Activated naive CD8-positive, alpha-beta T cell treated with anti-CD3 and anti-CD28 coated beads, Interleukin-2, amount 50 U/mL, for 24 hours (primary cell): ENCODE results near the gene FRRS1.

Source experiments
- ATAC-seq: fragments of 150-1000 bp; cut with Tn5 transposase; one replicate; pipeline ENCODE4 v1.10.0; 2021
- DNase-seq: peaks from one replicate; pipeline ENCODE4 v3.0.0; 2021
- H3K27ac Mint-ChIP-seq: one replicate; pipeline ENCODE4 v1.8.0; 2021; ENCODE audit warnings: mild to moderate bottlenecking, mixed read lengths
- H3K27me3 Mint-ChIP-seq: one replicate; pipeline ENCODE4 v1.8.0; 2021; ENCODE audit warnings: mixed read lengths
- H3K36me3 Mint-ChIP-seq: one replicate; pipeline ENCODE4 v1.8.0; 2021; ENCODE audit warnings: low read depth, mixed read lengths
- H3K4me1 Mint-ChIP-seq: one replicate; pipeline ENCODE4 v1.8.0; 2021; ENCODE audit warnings: mixed read lengths
- H3K4me3 Mint-ChIP-seq: one replicate; pipeline ENCODE4 v1.8.0; 2021; ENCODE audit warnings: mild to moderate bottlenecking, moderate library complexity, mixed read lengths
- H3K9me3 Mint-ChIP-seq: one replicate; pipeline ENCODE4 v1.8.0; 2021; ENCODE audit warnings: mixed read lengths

FRRS1 gene

GRCh38 chr1:99755664-99756063 lies 10.8 kb downstream of the FRRS1 start:
- ATAC-seq, result no peak
- DNase-seq, result no peak
- peaks cover 4% of the 10 kb centered on the region for H3K9me3 Mint-ChIP-seq
- H3K27me3 Mint-ChIP-seq, result no peaks in the 10 kb centered on the region
- H3K4me3 Mint-ChIP-seq, result no peak overlapping the region
- H3K36me3 Mint-ChIP-seq, result peaks cover 2% of the 10 kb centered on the region
- H3K4me1 Mint-ChIP-seq, result peaks cover 28% of the 10 kb centered on the region
- H3K27ac Mint-ChIP-seq, result no peak overlapping the region

- H3K4me3 Mint-ChIP-seq, result no peak overlapping the region
- H3K36me3 Mint-ChIP-seq, result peaks cover 2% of the 10 kb centered on the region
- ATAC-seq (no peak), DNase-seq (no peak)
- peaks cover 36% of the 10 kb centered on the region for H3K4me1 Mint-ChIP-seq
- H3K9me3 Mint-ChIP-seq, result peaks cover 4% of the 10 kb centered on the region
- no peaks in the 10 kb centered on the region for H3K27me3 Mint-ChIP-seq
- H3K27ac Mint-ChIP-seq, result no peak overlapping the region
Observed at GRCh38 chr1:99754697-99755096, 11.7 kb downstream of the FRRS1 start.

GRCh38 chr1:99754055-99754626 lies 12.3 kb downstream of the FRRS1 start:
- Mint-ChIP-seq H3K27ac (no peak overlapping the region), H3K9me3 (peaks cover 4% of the 10 kb centered on the region), H3K4me3 (no peak overlapping the region), H3K4me1 (peaks cover 38% of the 10 kb centered on the region), H3K27me3 (no peaks in the 10 kb centered on the region), H3K36me3 (peaks cover 2% of the 10 kb centered on the region)
- ATAC-seq, result no peak
- no peak for DNase-seq

GRCh38 chr1:99751877-99752504 lies 14.4 kb downstream of the FRRS1 start:
- no peak overlapping the region for H3K4me3 Mint-ChIP-seq

GRCh38 chr1:99749504-99750347 lies 16.7 kb downstream of the FRRS1 start:
- H3K36me3 Mint-ChIP-seq, result peaks cover 2% of the 10 kb centered on the region
- H3K4me3 Mint-ChIP-seq, result no peak overlapping the region
- peaks cover 4% of the 10 kb centered on the region for H3K9me3 Mint-ChIP-seq
- DNase-seq (no peak), ATAC-seq (peak; percentile 90)
- H3K4me1 Mint-ChIP-seq, result peaks cover 23% of the 10 kb centered on the region
- no peaks in the 10 kb centered on the region for H3K27me3 Mint-ChIP-seq
- H3K27ac Mint-ChIP-seq, result no peak overlapping the region

More at GRCh38 chr1:99751877-99752504, 14.4 kb downstream of the FRRS1 start:
- ATAC-seq (peak; percentile 81), DNase-seq (no peak)
- peaks cover 4% of the 10 kb centered on the region for H3K9me3 Mint-ChIP-seq
- H3K27ac Mint-ChIP-seq, result peak overlapping the region; percentile 40
- H3K36me3 Mint-ChIP-seq, result peaks cover 2% of the 10 kb centered on the region
- peaks cover 23% of the 10 kb centered on the region for H3K4me1 Mint-ChIP-seq
- no peaks in the 10 kb centered on the region for H3K27me3 Mint-ChIP-seq

GRCh38 chr1:99748419-99748818 lies 18.0 kb downstream of the FRRS1 start:
- no peak for DNase-seq
- H3K4me1 Mint-ChIP-seq, result peaks cover 23% of the 10 kb centered on the region
- H3K9me3 Mint-ChIP-seq, result peaks cover 4% of the 10 kb centered on the region
- H3K36me3 Mint-ChIP-seq, result peaks cover 2% of the 10 kb centered on the region
- ATAC-seq, result no peak
- no peak overlapping the region for H3K4me3 Mint-ChIP-seq
- H3K27me3 Mint-ChIP-seq, result no peaks in the 10 kb centered on the region
- H3K27ac Mint-ChIP-seq, result no peak overlapping the region

- no peak overlapping the region for H3K4me3 Mint-ChIP-seq
- DNase-seq (no peak), ATAC-seq (no peak)
- H3K36me3 Mint-ChIP-seq, result peaks cover 2% of the 10 kb centered on the region
- peaks cover 12% of the 10 kb centered on the region for H3K4me1 Mint-ChIP-seq
- no peak overlapping the region for H3K27ac Mint-ChIP-seq
- no peaks in the 10 kb centered on the region for H3K9me3 Mint-ChIP-seq
- H3K27me3 Mint-ChIP-seq, result no peaks in the 10 kb centered on the region
Observed at GRCh38 chr1:99745684-99746083, 20.8 kb downstream of the FRRS1 start.

- Mint-ChIP-seq H3K4me1 (peaks cover 6% of the 10 kb centered on the region), H3K9me3 (no peaks in the 10 kb centered on the region), H3K4me3 (no peak overlapping the region), H3K27me3 (no peaks in the 10 kb centered on the region), H3K27ac (no peak overlapping the region), H3K36me3 (peaks cover 2% of the 10 kb centered on the region)
- DNase-seq (no peak), ATAC-seq (no peak)
Observed at GRCh38 chr1:99745061-99745460, 21.4 kb downstream of the FRRS1 start.

- no peak overlapping the region for H3K4me3 Mint-ChIP-seq
- H3K9me3 Mint-ChIP-seq, result no peaks in the 10 kb centered on the region
- ATAC-seq (no peak), DNase-seq (no peak)
- peaks cover 2% of the 10 kb centered on the region for H3K36me3 Mint-ChIP-seq
- H3K27me3 Mint-ChIP-seq, result no peaks in the 10 kb centered on the region
- H3K27ac Mint-ChIP-seq, result no peak overlapping the region
- H3K4me1 Mint-ChIP-seq, result no peaks in the 10 kb centered on the region
Observed at GRCh38 chr1:99740141-99740540, 26.3 kb downstream of the FRRS1 start.

- DNase-seq (no peak), ATAC-seq (no peak)
- no peak overlapping the region for H3K27ac Mint-ChIP-seq
- H3K4me3 Mint-ChIP-seq, result no peak overlapping the region
- peaks cover 2% of the 10 kb centered on the region for H3K36me3 Mint-ChIP-seq
- no peaks in the 10 kb centered on the region for H3K4me1 Mint-ChIP-seq
- no peaks in the 10 kb centered on the region for H3K27me3 Mint-ChIP-seq
- H3K9me3 Mint-ChIP-seq, result no peaks in the 10 kb centered on the region
Observed at GRCh38 chr1:99738858-99739465, 27.5 kb downstream of the FRRS1 start.

GRCh38 chr1:99737016-99737415 lies 29.4 kb downstream of the FRRS1 start:
- Mint-ChIP-seq H3K9me3 (no peaks in the 10 kb centered on the region), H3K27me3 (no peaks in the 10 kb centered on the region), H3K36me3 (no peaks in the 10 kb centered on the region), H3K4me1 (no peaks in the 10 kb centered on the region), H3K4me3 (no peak overlapping the region), H3K27ac (no peak overlapping the region)
- ATAC-seq, result no peak
- DNase-seq, result no peak

- H3K4me1 Mint-ChIP-seq, result no peaks in the 10 kb centered on the region
- no peaks in the 10 kb centered on the region for H3K36me3 Mint-ChIP-seq
- no peak overlapping the region for H3K4me3 Mint-ChIP-seq
- DNase-seq (no peak), ATAC-seq (no peak)
- H3K27me3 Mint-ChIP-seq, result no peaks in the 10 kb centered on the region
- no peak overlapping the region for H3K27ac Mint-ChIP-seq
- H3K9me3 Mint-ChIP-seq, result no peaks in the 10 kb centered on the region
Observed at GRCh38 chr1:99735852-99736251, 30.6 kb downstream of the FRRS1 start.

GRCh38 chr1:99731384-99731783 lies 35.1 kb downstream of the FRRS1 start:
- H3K4me3 Mint-ChIP-seq, result no peak overlapping the region
- H3K27ac Mint-ChIP-seq, result no peak overlapping the region
- H3K27me3 Mint-ChIP-seq, result no peaks in the 10 kb centered on the region
- DNase-seq (no peak), ATAC-seq (no peak)
- H3K9me3 Mint-ChIP-seq, result no peaks in the 10 kb centered on the region
- no peaks in the 10 kb centered on the region for H3K4me1 Mint-ChIP-seq
- no peaks in the 10 kb centered on the region for H3K36me3 Mint-ChIP-seq

- ATAC-seq (no peak), DNase-seq (no peak)
- Mint-ChIP-seq H3K27me3 (no peaks in the 10 kb centered on the region), H3K27ac (no peak overlapping the region), H3K4me1 (no peaks in the 10 kb centered on the region), H3K4me3 (no peak overlapping the region), H3K9me3 (no peaks in the 10 kb centered on the region), H3K36me3 (no peaks in the 10 kb centered on the region)
Observed at GRCh38 chr1:99728494-99729235, 37.8 kb downstream of the FRRS1 start.
